WTC11 (cell line): Measurements from ENCODE around the gene KRT16. TPM values are rescaled to one million over a fixed set of nuclear protein-coding genes. Genes with fewer than 3 reads are reported as not detected.
"Not testable (repeated sequence)": the region's sequence is repeated elsewhere in the genome, so short reads cannot be mapped to it uniquely, and the experiment has no call there.

Experiments used
- ATAC-seq: fragments of 200-7000 bp; cut with Tn5 transposase; 2 replicates; pipeline ENCODE4 v1.10.0; 2021; ENCODE audit warnings: mild to moderate bottlenecking, moderate library complexity
- CTCF ChIA-PET: fragments of 300-600 bp; sonication (Branson Sonifier 250); formaldehyde crosslinking; loops from one replicate; lab custom pipeline; 2021; ENCODE audit warnings: antibody characterized with exemption; lab: Charles Lee
- POLR2A ChIA-PET: fragments of 350-600 bp; sonication (Branson Sonifier 250); formaldehyde crosslinking; loops from one replicate; lab custom pipeline; 2021; ENCODE audit warnings: antibody characterized with exemption; lab: Charles Lee
- DNase-seq: peaks from one replicate; pipeline ENCODE4 v3.0.0; 2021; ENCODE audit warnings: low spot score
- H3K27ac Mint-ChIP-seq: 2 replicates; pipeline ENCODE4 v1.8.0; 2021; ENCODE audit warnings: mixed read lengths
- H3K27me3 Mint-ChIP-seq: 2 replicates; pipeline ENCODE4 v1.8.0; 2021; ENCODE audit warnings: low read depth, mild to moderate bottlenecking, moderate library complexity, mixed read lengths
- H3K36me3 Mint-ChIP-seq: 2 replicates; pipeline ENCODE4 v1.8.0; 2021; ENCODE audit warnings: mixed read lengths
- H3K4me1 Mint-ChIP-seq: 2 replicates; pipeline ENCODE4 v1.8.0; 2022; ENCODE audit warnings: mixed read lengths
- H3K4me3 Mint-ChIP-seq: 2 replicates; pipeline ENCODE4 v1.8.0; 2021; ENCODE audit warnings: mild to moderate bottlenecking, moderate library complexity, mixed read lengths
- H3K9me3 Mint-ChIP-seq: 2 replicates; pipeline ENCODE4 v1.8.0; 2021; ENCODE audit warnings: mixed read lengths
- ELF4 ChIP-seq: sonication (generic); formaldehyde crosslinking; IDR thresholded peaks from 2 replicates; pipeline ENCODE4 v1.8.1; 2022; ENCODE audit warnings: low read depth, mild to moderate bottlenecking, moderate library complexity, missing genetic modification reagents
- ERG ChIP-seq: fragments of 250-450 bp; sonication (Bioruptor Pico); IDR thresholded peaks from 2 replicates; pipeline ENCODE4 v1.8.0; 2021; ENCODE audit warnings: mild to moderate bottlenecking
- ESRRA ChIP-seq: sonication (generic); formaldehyde crosslinking; IDR thresholded peaks from 2 replicates; pipeline ENCODE4 v1.8.1; 2022; ENCODE audit warnings: mild to moderate bottlenecking, missing genetic modification reagents, borderline replicate concordance
- HMGXB4 ChIP-seq: sonication (generic); formaldehyde crosslinking; IDR thresholded peaks from 2 replicates; pipeline ENCODE4 v1.8.1; 2023; ENCODE audit warnings: mild to moderate bottlenecking, moderate library complexity, missing genetic modification reagents
- IRF1 ChIP-seq: sonication (generic); formaldehyde crosslinking; IDR thresholded peaks from 2 replicates; pipeline ENCODE4 v1.8.0; 2023; ENCODE audit warnings: missing genetic modification reagents
- JUN ChIP-seq: sonication (generic); formaldehyde crosslinking; IDR thresholded peaks from 2 replicates; pipeline ENCODE4 v1.8.0; 2023; ENCODE audit warnings: mild to moderate bottlenecking, missing genetic modification reagents
- MAX ChIP-seq: sonication (generic); formaldehyde crosslinking; IDR thresholded peaks from 2 replicates; pipeline ENCODE4 v1.8.0; 2022; ENCODE audit warnings: mild to moderate bottlenecking, missing genetic modification reagents
- MXD4 ChIP-seq: fragments of 250-450 bp; sonication (Bioruptor Pico); IDR thresholded peaks from 2 replicates; pipeline ENCODE4 v1.8.0; 2021; ENCODE audit warnings: mild to moderate bottlenecking, moderate library complexity, borderline replicate concordance
- MYBL2 ChIP-seq: sonication (generic); formaldehyde crosslinking; IDR thresholded peaks from 2 replicates; pipeline ENCODE4 v1.8.1; 2023; ENCODE audit warnings: mild to moderate bottlenecking, moderate library complexity, missing genetic modification reagents
- NFE2L1 ChIP-seq: sonication (generic); formaldehyde crosslinking; IDR thresholded peaks from 2 replicates; pipeline ENCODE4 v1.8.1; 2023; ENCODE audit warnings: missing genetic modification reagents
- NR1H2 ChIP-seq: sonication (generic); formaldehyde crosslinking; IDR thresholded peaks from 2 replicates; pipeline ENCODE4 v1.9.0; 2021; ENCODE audit warnings: mild to moderate bottlenecking, moderate library complexity, missing genetic modification reagents
- PREB ChIP-seq: sonication (generic); formaldehyde crosslinking; IDR thresholded peaks from 2 replicates; pipeline ENCODE4 v1.8.1; 2022; ENCODE audit warnings: mild to moderate bottlenecking, missing genetic modification reagents, moderate library complexity, borderline replicate concordance
- ZBTB21 ChIP-seq: sonication (generic); formaldehyde crosslinking; IDR thresholded peaks from 2 replicates; pipeline ENCODE4 v1.8.1; 2023; ENCODE audit warnings: mild to moderate bottlenecking, missing genetic modification reagents, borderline replicate concordance
- ZNF121 ChIP-seq: sonication (generic); formaldehyde crosslinking; IDR thresholded peaks from 2 replicates; pipeline ENCODE4 v1.8.0; 2023; ENCODE audit warnings: missing genetic modification reagents
- ZNF138 ChIP-seq: sonication (generic); formaldehyde crosslinking; conservative IDR thresholded peaks from 2 replicates; pipeline ENCODE4 v1.8.1; 2022; ENCODE audit warnings: mild to moderate bottlenecking, moderate library complexity, missing genetic modification reagents
- ZNF232 ChIP-seq: sonication (generic); formaldehyde crosslinking; IDR thresholded peaks from 2 replicates; pipeline ENCODE4 v1.8.0; 2022; ENCODE audit warnings: mild to moderate bottlenecking, missing genetic modification reagents
- ZNF263 ChIP-seq: sonication (generic); formaldehyde crosslinking; IDR thresholded peaks from 2 replicates; pipeline ENCODE4 v1.8.1; 2022; ENCODE audit warnings: low read depth, mild to moderate bottlenecking, moderate library complexity, missing genetic modification reagents
- total RNA-seq: library from RNA; stranded (reverse); gene quantifications from 3 replicates; pipeline ENCODE4 v1.2.3, GENCODE V29; 2021

The KRT16 gene
- total RNA-seq, 1 experiment from 2014 or later = not detected

GRCh38 chr17:41640596-41640995 lies 28.0 kb upstream of the KRT16 start:
- POLR2A ChIA-PET, H3K9me3 Mint-ChIP-seq, DNase-seq, H3K4me1 Mint-ChIP-seq, H3K27ac Mint-ChIP-seq, H3K27me3 Mint-ChIP-seq, ATAC-seq, H3K4me3 Mint-ChIP-seq, H3K36me3 Mint-ChIP-seq: not testable (repeated sequence)
- CTCF ChIA-PET = interaction anchor here (1.1 to 16.2 kb wide), 4 partner anchors 8 to 90 kb away, joined by 5 to 319 read pairs (median 8); no protein-coding TSS in a partner anchor

GRCh38 chr17:41639492-41640473 lies 27.2 kb upstream of the KRT16 start:
- no peaks in the 10 kb centered on the region for H3K36me3 Mint-ChIP-seq
- H3K27me3 Mint-ChIP-seq = no peaks in the 10 kb centered on the region
- no peak for DNase-seq
- no peak overlapping the region for H3K4me3 Mint-ChIP-seq
- H3K9me3 Mint-ChIP-seq = no peaks in the 10 kb centered on the region
- POLR2A ChIA-PET = no interaction called here
- no peak overlapping the region for H3K27ac Mint-ChIP-seq
- no peak for ATAC-seq
- CTCF ChIA-PET = interaction anchor here (1.7 to 16.2 kb wide), 3 partner anchors 9 to 89 kb away, joined by 5 to 319 read pairs (median 11); no protein-coding TSS in a partner anchor
- H3K4me1 Mint-ChIP-seq = peaks cover 10% of the 10 kb centered on the region
- TF ChIP-seq ZNF263 = peak; percentile 91; the same call in 1 of the 2 replicates
- TF ChIP-seq NR1H2 (CRISPR knock-in tag) = no peak

GRCh38 chr17:41638941-41639340 lies 26.4 kb upstream of the KRT16 start:
- TF ChIP-seq NFE2L1 (CRISPR knock-in tag) (no peak), MYBL2 (no peak), ZNF121 (CRISPR knock-in tag) (no peak), ERG (CRISPR knock-in tag) (no peak), MAX (no peak), ZBTB21 (CRISPR knock-in tag) (no peak), HMGXB4 (no peak), MXD4 (CRISPR knock-in tag) (no peak), JUN (CRISPR knock-in tag) (no peak), ZNF232 (CRISPR knock-in tag) (no peak), ELF4 (CRISPR knock-in tag) (no peak), IRF1 (CRISPR knock-in tag) (no peak), ESRRA (CRISPR knock-in tag) (no peak), PREB (no peak), ZNF138 (CRISPR knock-in tag) (no peak)
- Mint-ChIP-seq H3K27ac (no peak overlapping the region), H3K4me1 (peaks cover 10% of the 10 kb centered on the region), H3K4me3 (no peak overlapping the region), H3K9me3 (no peaks in the 10 kb centered on the region), H3K27me3 (no peaks in the 10 kb centered on the region), H3K36me3 (no peaks in the 10 kb centered on the region)
- CTCF ChIA-PET = interaction anchor here (2.7 to 16.2 kb wide), 2 partner anchors 27 to 88 kb away, joined by 11 to 319 read pairs; no protein-coding TSS in a partner anchor
- POLR2A ChIA-PET = no interaction called here
- no peak for ATAC-seq
- no peak for DNase-seq
